Prostate gland (tissue), 2 donors: ENCODE measurements around the gene TTC19. TPM values are rescaled to one million over a fixed set of nuclear protein-coding genes. Genes with fewer than 3 reads are reported as not detected.

Experiments
- DNase-seq: peaks from one replicate; pipeline ENCODE4 v3.0.0-alpha.2; 2019; ENCODE audit warnings: low spot score
- H3K27ac ChIP-seq, 2 donors: fragments of 200-600 bp; sonication (generic); 2 replicates each; pipeline ENCODE4 v1.5.1; 2017 to 2019
- H3K27me3 ChIP-seq: fragments of 200-600 bp; sonication (generic); replicated peaks from 2 replicates; pipeline ENCODE4 v1.5.1; 2019; ENCODE audit not compliant: insufficient read depth
- H3K36me3 ChIP-seq, 2 donors: fragments of 200-600 bp; sonication (generic); 1 replicate in 1 of 2; 2 replicates in 1 of 2; pipeline versions ENCODE4 v1.5.1 to v1.8.1; 2017 to 2019
- H3K4me1 ChIP-seq: fragments of 200-600 bp; sonication (generic); replicated peaks from 2 replicates; pipeline ENCODE4 v1.5.1; 2019
- H3K4me3 ChIP-seq, 2 donors: fragments of 200-600 bp; sonication (generic); 2 replicates each; pipeline ENCODE4 v1.5.1; 2017 to 2019
- H3K9me3 ChIP-seq: fragments of 200-600 bp; sonication (generic); 2 replicates; pipeline ENCODE4 v1.5.1; 2017
- CTCF ChIP-seq, 4 experiments: fragments of 200-600 bp in 2 of 4; fragments of 450-650 bp in 2 of 4; sonication (generic) in 2 of 4; IDR thresholded peaks; 1 replicate in 3 of 4; 2 replicates in 1 of 4; pipeline ENCODE4 v1.5.1; 2016 to 2019; ENCODE audit warnings: antibody characterized with exemption in 4 of 4, mild to moderate bottlenecking in 2 of 4, moderate library complexity in 2 of 4
- POLR2A ChIP-seq: fragments of 450-650 bp; IDR thresholded peaks from one replicate; pipeline ENCODE4 v1.6.1; 2016; ENCODE audit warnings: antibody characterized with exemption, mild to moderate bottlenecking
- POLR2AphosphoS5 ChIP-seq: sonication (generic); formaldehyde crosslinking; IDR thresholded peaks from one replicate; pipeline ENCODE4 v1.6.1; 2017; ENCODE audit warnings: antibody characterized with exemption
- WGBS: methylation state at CpG from one replicate; pipeline ENCODE4 v1.1.5; 2018; 5-methylcytosine and 5-hydroxymethylcytosine counted together
- intact Hi-C: fragments of 100-400 bp; cut with DNase I; formaldehyde crosslinking; loops from one replicate; pipeline ENCODE4 v1.14.2; 2022
- total RNA-seq, 2 donors: library from RNA; depleted of rRNA; stranded (reverse); fragments of >200 nt; gene quantifications; one replicate each; pipeline ENCODE4 v1.1.0, GENCODE V29; 2016

The TTC19 gene
- 100 to 1,000 TPM in 1 of 2 donors, 10 to 100 TPM in 1; 87.9 to 100 TPM for total RNA-seq

- Histone ChIP-seq H3K4me1 (peaks cover 7% of the 10 kb centered on the region), H3K4me3 (peak within 1 kb of the TSS; percentile 63 to 84), H3K27ac (peak within 1 kb of the TSS; percentile 92 to 97), H3K36me3 (peaks cover 0 to 14% of the 10 kb centered on the region in 2 donors), H3K27me3 (no peaks in the 10 kb centered on the region), H3K9me3 (no peaks in the 10 kb centered on the region)
- intact Hi-C loops, result loop anchor here (2.0 kb wide), 1 partner anchor 171 kb away; no protein-coding TSS in a partner anchor
- peak in 1 of 4 experiments; percentile 31 for TF ChIP-seq CTCF (IDR thresholded peaks at IDR 0.05)
- TF ChIP-seq POLR2AphosphoS5, result peak; percentile 98
- peak; percentile 99 for TF ChIP-seq POLR2A
- peak; percentile 97 for DNase-seq
- WGBS, result under 1% methylated on average over 38 of the region's 91 CpGs
Observed at GRCh38 chr17:15999141-15999973, at the start of gene TTC19, which contains the start of gene ZSWIM7. Gene TTC19, plus strand, starts transcription at chr17:15999824. Its CDS starts 25 bp downstream, at chr17:15999849. Gene ZSWIM7, minus strand, starts transcription at chr17:15999704. Its CDS starts 110 bp downstream, at chr17:15999594.

GRCh38 chr17:15951368-15952047 lies 48.1 kb upstream of the TTC19 start:
- H3K36me3 ChIP-seq, result no peaks in the 10 kb centered on the region
- no peaks in the 10 kb centered on the region for H3K9me3 ChIP-seq
- WGBS, result 92% methylated on average over 6 of the region's 6 CpGs
- intact Hi-C loops, result no loop called here
- no peaks in the 10 kb centered on the region for H3K4me1 ChIP-seq
- no peak overlapping the region for H3K4me3 ChIP-seq
- H3K27me3 ChIP-seq, result no peaks in the 10 kb centered on the region
- H3K27ac ChIP-seq, result no peak overlapping the region
- TF ChIP-seq POLR2AphosphoS5 (no peak), CTCF (IDR thresholded peaks at IDR 0.05) (no peak), POLR2A (no peak)
- no peak for DNase-seq

- 87% methylated on average over 7 of the region's 7 CpGs for WGBS
- Histone ChIP-seq H3K4me3 (no peak overlapping the region), H3K4me1 (no peaks in the 10 kb centered on the region), H3K36me3 (no peaks in the 10 kb centered on the region), H3K9me3 (no peaks in the 10 kb centered on the region), H3K27me3 (no peaks in the 10 kb centered on the region), H3K27ac (no peak overlapping the region)
- no peak for DNase-seq
- no peak for TF ChIP-seq CTCF (IDR thresholded peaks at IDR 0.05)
- intact Hi-C loops, result no loop called here
Observed at GRCh38 chr17:15952048-15952532, 47.5 kb upstream of the TTC19 start.

- no peak for DNase-seq
- TF ChIP-seq CTCF (IDR thresholded peaks at IDR 0.05) (no peak), POLR2A (no peak), POLR2AphosphoS5 (no peak)
- Histone ChIP-seq H3K36me3 (no peaks in the 10 kb centered on the region), H3K27me3 (no peaks in the 10 kb centered on the region), H3K4me3 (no peak overlapping the region), H3K27ac (no peak overlapping the region), H3K4me1 (no peaks in the 10 kb centered on the region), H3K9me3 (no peaks in the 10 kb centered on the region)
- intact Hi-C loops, result no loop called here
- 78% methylated on average over 22 of the region's 22 CpGs for WGBS
Observed at GRCh38 chr17:15952916-15953790, 46.5 kb upstream of the TTC19 start.
